ENCODE data around the gene SPATA2. TPM values are rescaled to one million over a fixed set of nuclear protein-coding genes. Genes with fewer than 3 reads are reported as not detected.

The SPATA2 gene
- total and polyA plus RNA-seq, 4 donors, result 4.2 to 8.0 (median 4.9) TPM

GRCh38 chr20:49871391-49871948, 43.9 kb downstream of the SPATA2 start:
- Histone ChIP-seq H3K9ac (ENCODE audit: insufficient read depth in 1 of 2, low read length in 2 of 2) (no peak overlapping the region), H3K27ac (ENCODE audit: low read depth in 1 of 2, low read length in 1 of 2) (no peak overlapping the region), H3K27me3 (ENCODE audit: control insufficient read depth in 3 of 3, insufficient read depth in 3 of 3, low read length in 2 of 3) (no peaks in the 10 kb centered on the region), H3K9me3 (ENCODE audit: control insufficient read depth in 4 of 4, insufficient read depth in 3 of 4, low read length in 3 of 4) (no peaks in the 10 kb centered on the region), H3K4me3 (no peak overlapping the region), H3K4me1 (ENCODE audit: control insufficient read depth in 5 of 5, insufficient read depth in 5 of 5, low read length in 5 of 5) (peaks cover 0 to 23% (median 0%) of the 10 kb centered on the region in 5 donors), H3K36me3 (ENCODE audit: control insufficient read depth in 4 of 4, insufficient read depth in 4 of 4, low read length in 4 of 4) (peaks cover 7 to 22% (median 12%) of the 10 kb centered on the region in 4 donors)
- TF ChIP-seq CTCF (IDR thresholded peaks at IDR 0.05; ENCODE audit: control extremely low read depth, extremely low read depth), result no peak
- DNase-seq (no peak), ATAC-seq (ENCODE audit: insufficient read depth, low FRiP score) (no peak)
- 97 to 98% methylated on average over 6 of the region's 6 CpGs for WGBS, 2 donors

GRCh38 chr20:49870261-49870660, 45.1 kb downstream of the SPATA2 start:
- ATAC-seq (ENCODE audit: insufficient read depth, low FRiP score) (no peak), DNase-seq (no peak)
- peaks cover 12 to 24% (median 21%) of the 10 kb centered on the region in 4 donors for H3K36me3 ChIP-seq (ENCODE audit: control insufficient read depth in 4 of 4, insufficient read depth in 4 of 4, low read length in 4 of 4)
- H3K27ac ChIP-seq (ENCODE audit: low read depth in 1 of 2, low read length in 1 of 2), result no peak overlapping the region
- no peak overlapping the region for H3K9ac ChIP-seq (ENCODE audit: insufficient read depth in 1 of 2, low read length in 2 of 2)
- no peaks in the 10 kb centered on the region for H3K27me3 ChIP-seq (ENCODE audit: control insufficient read depth in 3 of 3, insufficient read depth in 3 of 3, low read length in 2 of 3)
- H3K4me3 ChIP-seq, result no peak overlapping the region
- no peak for TF ChIP-seq CTCF (IDR thresholded peaks at IDR 0.05; ENCODE audit: control extremely low read depth, extremely low read depth)
- H3K4me1 ChIP-seq (ENCODE audit: control insufficient read depth in 5 of 5, insufficient read depth in 5 of 5, low read length in 5 of 5), result peaks cover 0 to 12% (median 0%) of the 10 kb centered on the region in 5 donors
- no peaks in the 10 kb centered on the region for H3K9me3 ChIP-seq (ENCODE audit: control insufficient read depth in 4 of 4, insufficient read depth in 3 of 4, low read length in 3 of 4)
- 93% methylated on average over 5 of the region's 5 CpGs for WGBS, 2 donors

- no peak overlapping the region for H3K9ac ChIP-seq (ENCODE audit: insufficient read depth in 1 of 2, low read length in 2 of 2)
- peaks cover 18 to 33% (median 30%) of the 10 kb centered on the region in 4 donors for H3K36me3 ChIP-seq (ENCODE audit: control insufficient read depth in 4 of 4, insufficient read depth in 4 of 4, low read length in 4 of 4)
- ATAC-seq (ENCODE audit: insufficient read depth, low FRiP score), result no peak
- H3K4me1 ChIP-seq (ENCODE audit: control insufficient read depth in 5 of 5, insufficient read depth in 5 of 5, low read length in 5 of 5), result peaks cover 0 to under 1% (median 0%) of the 10 kb centered on the region in 5 donors
- H3K4me3 ChIP-seq, result no peak overlapping the region
- H3K9me3 ChIP-seq (ENCODE audit: control insufficient read depth in 4 of 4, insufficient read depth in 3 of 4, low read length in 3 of 4), result no peaks in the 10 kb centered on the region
- H3K27ac ChIP-seq (ENCODE audit: low read depth in 1 of 2, low read length in 1 of 2), result no peak overlapping the region
- WGBS, 2 donors, result 89 to 98% methylated on average over 5 of the region's 5 CpGs
- TF ChIP-seq CTCF (IDR thresholded peaks at IDR 0.05; ENCODE audit: control extremely low read depth, extremely low read depth), result no peak
- no peaks in the 10 kb centered on the region for H3K27me3 ChIP-seq (ENCODE audit: control insufficient read depth in 3 of 3, insufficient read depth in 3 of 3, low read length in 2 of 3)
- DNase-seq, result no peak
Measured at GRCh38 chr20:49868964-49869363, 46.4 kb downstream of the SPATA2 start.

- Histone ChIP-seq H3K27me3 (ENCODE audit: control insufficient read depth in 3 of 3, insufficient read depth in 3 of 3, low read length in 2 of 3) (no peaks in the 10 kb centered on the region), H3K4me3 (no peak overlapping the region), H3K9me3 (ENCODE audit: control insufficient read depth in 4 of 4, insufficient read depth in 3 of 4, low read length in 3 of 4) (no peaks in the 10 kb centered on the region), H3K36me3 (ENCODE audit: control insufficient read depth in 4 of 4, insufficient read depth in 4 of 4, low read length in 4 of 4) (peaks cover 20 to 33% (median 31%) of the 10 kb centered on the region in 4 donors), H3K9ac (ENCODE audit: insufficient read depth in 1 of 2, low read length in 2 of 2) (no peak overlapping the region), H3K4me1 (ENCODE audit: control insufficient read depth in 5 of 5, insufficient read depth in 5 of 5, low read length in 5 of 5) (no peaks in the 10 kb centered on the region), H3K27ac (ENCODE audit: low read depth in 1 of 2, low read length in 1 of 2) (no peak overlapping the region)
- no peak for TF ChIP-seq CTCF (IDR thresholded peaks at IDR 0.05; ENCODE audit: control extremely low read depth, extremely low read depth)
- no peak for ATAC-seq (ENCODE audit: insufficient read depth, low FRiP score)
- DNase-seq, result no peak
- 68 to 80% methylated on average over 3 of the region's 3 CpGs for WGBS, 2 donors
Measured at GRCh38 chr20:49868538-49868937, 46.8 kb downstream of the SPATA2 start.

Data from lung (tissue), 12 donors.